Glomerular visceral epithelial cell (primary cell): Measurements from ENCODE around the gene SUCLA2.
A peak's percentile ranks its signal among the peaks of the same experiment; 100 is the strongest.
"Not testable (repeated sequence)": the region's sequence is repeated elsewhere in the genome, so short reads cannot be mapped to it uniquely, and the experiment has no call there.

Source experiments
- DNase-seq: peaks from one replicate; pipeline ENCODE4 v3.0.0-alpha.2; 2016; ENCODE audit errors: extremely low spot score

Gene SUCLA2

GRCh38 chr13:48001114-48001881 is at the start of gene SUCLA2:
Gene SUCLA2 (minus strand): TSS chr13:48001273. CDS start chr13:48001269, 4 bp downstream.
- DNase-seq, result peak; percentile 93

GRCh38 chr13:48050550-48050949 is 49.5 kb upstream of the SUCLA2 start:
- no peak for DNase-seq

- DNase-seq, result no peak
Observed at GRCh38 chr13:48043789-48044503, 42.9 kb upstream of the SUCLA2 start.

GRCh38 chr13:48042894-48043293 is 41.8 kb upstream of the SUCLA2 start:
- no peak for DNase-seq

- no peak for DNase-seq
Observed at GRCh38 chr13:48040896-48041295, 39.8 kb upstream of the SUCLA2 start.

- no peak for DNase-seq
Observed at GRCh38 chr13:48040049-48040448, 39.0 kb upstream of the SUCLA2 start.

- DNase-seq, result no peak
Observed at GRCh38 chr13:48038761-48039160, 37.7 kb upstream of the SUCLA2 start.

GRCh38 chr13:48037346-48038173 is 36.5 kb upstream of the SUCLA2 start, which contains the start of gene NUDT15:
Gene NUDT15 (plus strand): TSS chr13:48037726. CDS start chr13:48037747, 21 bp downstream.
- peak; percentile 96 for DNase-seq

GRCh38 chr13:48029859-48030258 is 28.8 kb upstream of the SUCLA2 start:
- DNase-seq, result no peak

- no peak for DNase-seq
Observed at GRCh38 chr13:48028066-48028465, 27.0 kb upstream of the SUCLA2 start.

- no peak for DNase-seq
Observed at GRCh38 chr13:48019796-48020195, 18.7 kb upstream of the SUCLA2 start.

- DNase-seq, result no peak
Observed at GRCh38 chr13:48018637-48019036, 17.6 kb upstream of the SUCLA2 start.

GRCh38 chr13:48014359-48014758 is 13.3 kb upstream of the SUCLA2 start:
- no peak for DNase-seq

- DNase-seq, result no peak
Observed at GRCh38 chr13:48012668-48013067, 11.6 kb upstream of the SUCLA2 start.

GRCh38 chr13:48010698-48011097 is 9.6 kb upstream of the SUCLA2 start:
- no peak for DNase-seq

GRCh38 chr13:48009284-48009683 is 8.2 kb upstream of the SUCLA2 start:
- DNase-seq, result peak; percentile 68

- peak; percentile 1 for DNase-seq
Observed at GRCh38 chr13:48006396-48006795, 5.3 kb upstream of the SUCLA2 start.

- DNase-seq, result no peak
Observed at GRCh38 chr13:48004201-48004600, 3.1 kb upstream of the SUCLA2 start.

GRCh38 chr13:48001999-48002398 is 926 bp upstream of the SUCLA2 start:
- not testable (repeated sequence) for DNase-seq

GRCh38 chr13:48000559-48001113 is 437 bp downstream of the SUCLA2 start:
- DNase-seq, result peak; percentile 9

GRCh38 chr13:47999973-48000372 is 1.1 kb downstream of the SUCLA2 start:
- no peak for DNase-seq

GRCh38 chr13:47997384-47997783 is 3.7 kb downstream of the SUCLA2 start:
- no peak for DNase-seq
